Liver (tissue), 9 donors: ENCODE data around the gene HYCC2. TPM values are rescaled to one million over a fixed set of nuclear protein-coding genes. Genes with fewer than 3 reads are reported as not detected.

Experiments
- DNase-seq: peaks from one replicate; pipeline ENCODE4 v3.0.0-alpha.2; 2017; ENCODE audit warnings: low spot score
- H3K27ac ChIP-seq, 2 donors: one replicate each; pipeline ENCODE4 v1.7.0; 2013; ENCODE audit warnings: inconsistent platforms in 2 of 2, low read length in 2 of 2, control low read depth in 1 of 2, low read depth in 1 of 2, mild to moderate bottlenecking in 1 of 2
- H3K27me3 ChIP-seq, 4 donors: one replicate each; pipeline versions ENCODE4 v1.6.1 to v1.7.0; 2013; ENCODE audit warnings: low read length in 3 of 4, inconsistent platforms in 1 of 4, mild to moderate bottlenecking in 1 of 4, moderate library complexity in 1 of 4; ENCODE audit not compliant: control insufficient read depth in 4 of 4, insufficient read depth in 4 of 4
- H3K36me3 ChIP-seq, 4 donors: one replicate each; pipeline versions ENCODE4 v1.6.1 to v1.7.0; 2013; ENCODE audit warnings: low read length in 3 of 4, mild to moderate bottlenecking in 3 of 4, low read depth in 1 of 4, moderate library complexity in 1 of 4; ENCODE audit not compliant: control insufficient read depth in 4 of 4, insufficient read depth in 3 of 4
- H3K4me1 ChIP-seq, 4 donors: one replicate each; pipeline versions ENCODE4 v1.6.1 to v1.7.0; 2013; ENCODE audit warnings: low read length in 3 of 4, mild to moderate bottlenecking in 3 of 4, moderate library complexity in 1 of 4; ENCODE audit not compliant: control insufficient read depth in 4 of 4, insufficient read depth in 4 of 4
- H3K4me3 ChIP-seq, 3 donors: one replicate each; pipeline versions ENCODE4 v1.6.1 to v1.7.0; 2013; ENCODE audit warnings: low read length in 3 of 3, control low read depth in 1 of 3, low read depth in 1 of 3, mild to moderate bottlenecking in 1 of 3
- H3K9ac ChIP-seq, 2 donors: one replicate each; pipeline ENCODE4 v1.7.0; 2013; ENCODE audit warnings: low read length in 2 of 2, mild to moderate bottlenecking in 2 of 2, moderate library complexity in 2 of 2, control low read depth in 1 of 2, low read depth in 1 of 2
- H3K9me3 ChIP-seq, 4 donors: one replicate each; pipeline versions ENCODE4 v1.6.1 to v1.7.0; 2013; ENCODE audit warnings: low read length in 3 of 4; ENCODE audit not compliant: control insufficient read depth in 4 of 4
- EGR1 ChIP-seq, 2 donors: IDR thresholded peaks; 2 replicates each; pipeline ENCODE4 v1.6.1; 2016 to 2018; ENCODE audit warnings: antibody characterized with exemption in 2 of 2, low read depth in 2 of 2
- FOXA1 ChIP-seq: IDR thresholded peaks from 2 replicates; pipeline ENCODE4 v1.6.1; 2016; ENCODE audit warnings: antibody characterized with exemption
- FOXA2 ChIP-seq: IDR thresholded peaks from 2 replicates; pipeline ENCODE4 v1.6.1; 2016; ENCODE audit warnings: antibody characterized with exemption
- GABPA ChIP-seq, 2 donors: IDR thresholded peaks in 1 of 2; conservative IDR thresholded peaks in 1 of 2; 2 replicates each; pipeline ENCODE4 v1.6.1; 2016; ENCODE audit warnings: antibody characterized with exemption in 2 of 2, mild to moderate bottlenecking in 1 of 2, moderate library complexity in 1 of 2
- HNF4A ChIP-seq, 2 donors: conservative IDR thresholded peaks; 2 replicates each; pipeline ENCODE4 v1.6.1; 2016; ENCODE audit warnings: antibody characterized with exemption in 2 of 2, mild to moderate bottlenecking in 2 of 2
- HNF4G ChIP-seq: IDR thresholded peaks from 2 replicates; pipeline ENCODE4 v1.6.1; 2016; ENCODE audit warnings: antibody characterized with exemption
- NR2F2 ChIP-seq: IDR thresholded peaks from 2 replicates; pipeline ENCODE4 v1.6.1; 2016; ENCODE audit warnings: antibody characterized with exemption
- RAD21 ChIP-seq, 2 donors: IDR thresholded peaks; 2 replicates each; pipeline ENCODE4 v1.6.1; 2016; ENCODE audit warnings: antibody characterized with exemption in 2 of 2, mild to moderate bottlenecking in 2 of 2
- RXRA ChIP-seq, 2 donors: IDR thresholded peaks; 2 replicates each; pipeline ENCODE4 v1.6.1; 2017 to 2018; ENCODE audit warnings: antibody characterized with exemption in 2 of 2, mild to moderate bottlenecking in 1 of 2
- SP1 ChIP-seq: IDR thresholded peaks from 2 replicates; pipeline ENCODE4 v1.6.1; 2018; ENCODE audit warnings: antibody characterized with exemption, mild to moderate bottlenecking
- TAF1 ChIP-seq: conservative IDR thresholded peaks from 2 replicates; pipeline ENCODE4 v1.6.1; 2016; ENCODE audit warnings: antibody characterized with exemption, mild to moderate bottlenecking
- YY1 ChIP-seq: IDR thresholded peaks from 2 replicates; pipeline ENCODE4 v1.6.1; 2016; ENCODE audit warnings: antibody characterized with exemption, mild to moderate bottlenecking
- WGBS: extraction: QIAGEN DNeasy Blood & Tissue Kit; methylation state at CpG from one replicate; pipeline ENCODE4 v1.1.7; 2013; 5-methylcytosine and 5-hydroxymethylcytosine counted together
- polyA plus RNA-seq, 2 donors: library from polyadenylated mRNA; stranded (reverse) in 1 of 2; unstranded in 1 of 2; fragments of 200-250 nt in 1 of 2; fragments of >200 nt in 1 of 2; fragmentation: Nextera tagmentation in 1 of 2; extraction: Ambion mirVana in 1 of 2; gene quantifications; one replicate each; pipeline versions ENCODE4 v1.2.1 to v1.2.3, GENCODE V29; 2013 to 2015
- total RNA-seq, 2 donors: library from RNA; depleted of rRNA; stranded (reverse); fragments of >200 nt; gene quantifications; one replicate each; pipeline ENCODE4 v1.2.3, GENCODE V29; 2014
- TF ChIP-seq, protein P1 (sequence below): IDR thresholded peaks from 2 replicates; pipeline ENCODE4 v1.6.1; 2016; ENCODE audit warnings: antibody characterized with exemption, mild to moderate bottlenecking
- TF ChIP-seq, protein P2 (sequence below): fragments of 150-350 bp; IDR thresholded peaks from 2 replicates; pipeline ENCODE4 v1.5.1; 2017; ENCODE audit warnings: improper control_type of control experiment, low read depth, low read length; ENCODE audit not compliant: missing input control
- TF ChIP-seq, protein P3 (sequence below): IDR thresholded peaks from 2 replicates; pipeline ENCODE4 v1.6.1; 2016; ENCODE audit warnings: antibody characterized with exemption
- TF ChIP-seq, protein P4 (sequence below): IDR thresholded peaks from 2 replicates; pipeline ENCODE4 v1.6.1; 2016; ENCODE audit warnings: antibody characterized with exemption
- TF ChIP-seq, protein P5 (sequence below): IDR thresholded peaks from 2 replicates; pipeline ENCODE4 v1.6.1; 2016; ENCODE audit warnings: antibody characterized with exemption
- donor health status: healthy.
- donor health status: healthy.
- donor health status: healthy.
- donor health status: healthy.
- donor health status: healthy.

Gene HYCC2
- total and polyA plus RNA-seq, 4 donors: 1.5 to 15.4 (median 5.8) TPM

DNA sequence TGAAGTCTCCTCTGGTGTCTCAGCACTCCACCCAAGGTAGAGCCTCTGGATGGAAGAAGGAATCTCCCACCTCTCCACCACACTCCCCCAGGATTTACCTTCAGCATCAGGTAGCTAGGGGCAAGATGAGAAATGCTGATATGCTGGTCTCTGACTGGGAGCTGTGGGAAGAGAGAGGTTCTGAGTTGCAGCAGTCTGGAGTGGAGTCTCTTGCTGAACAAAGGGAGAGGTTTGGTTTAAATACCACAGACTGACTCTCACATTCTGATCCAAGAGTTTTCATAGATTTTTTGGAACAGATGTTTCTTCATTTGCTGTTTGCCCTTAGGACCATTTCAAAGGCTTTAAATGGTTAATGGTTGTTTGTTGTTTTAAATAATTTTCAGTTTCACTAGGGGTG is 43.4 kb upstream of the HYCC2 start:
- Histone ChIP-seq H3K4me1 (peaks cover 2 to 24% (median 12%) of the 10 kb centered on the region in 4 donors), H3K27me3 (no peaks in the 10 kb centered on the region), H3K4me3 (peak overlapping the region; percentile 27 to 96 (median 35)), H3K27ac (peak overlapping the region; percentile 98 to 99), H3K9me3 (no peaks in the 10 kb centered on the region), H3K36me3 (no peaks in the 10 kb centered on the region), H3K9ac (no peak overlapping the region)
- TF ChIP-seq HNF4G (no peak), GABPA (IDR thresholded peaks at IDR 0.05 in 1 of 2, conservative IDR thresholded peaks at IDR 0.05 in 1 of 2) (no peak), TAF1 (no peak), FOXA2 (no peak), EGR1 (IDR thresholded peaks at IDR 0.05; ENCODE audit: low read depth in 2 of 2) (no peak), FOXA1 (no peak), RAD21 (IDR thresholded peaks at IDR 0.05) (no peak), YY1 (no peak), RXRA (IDR thresholded peaks at IDR 0.05) (no peak)
- TF ChIP-seq, protein P1, sequence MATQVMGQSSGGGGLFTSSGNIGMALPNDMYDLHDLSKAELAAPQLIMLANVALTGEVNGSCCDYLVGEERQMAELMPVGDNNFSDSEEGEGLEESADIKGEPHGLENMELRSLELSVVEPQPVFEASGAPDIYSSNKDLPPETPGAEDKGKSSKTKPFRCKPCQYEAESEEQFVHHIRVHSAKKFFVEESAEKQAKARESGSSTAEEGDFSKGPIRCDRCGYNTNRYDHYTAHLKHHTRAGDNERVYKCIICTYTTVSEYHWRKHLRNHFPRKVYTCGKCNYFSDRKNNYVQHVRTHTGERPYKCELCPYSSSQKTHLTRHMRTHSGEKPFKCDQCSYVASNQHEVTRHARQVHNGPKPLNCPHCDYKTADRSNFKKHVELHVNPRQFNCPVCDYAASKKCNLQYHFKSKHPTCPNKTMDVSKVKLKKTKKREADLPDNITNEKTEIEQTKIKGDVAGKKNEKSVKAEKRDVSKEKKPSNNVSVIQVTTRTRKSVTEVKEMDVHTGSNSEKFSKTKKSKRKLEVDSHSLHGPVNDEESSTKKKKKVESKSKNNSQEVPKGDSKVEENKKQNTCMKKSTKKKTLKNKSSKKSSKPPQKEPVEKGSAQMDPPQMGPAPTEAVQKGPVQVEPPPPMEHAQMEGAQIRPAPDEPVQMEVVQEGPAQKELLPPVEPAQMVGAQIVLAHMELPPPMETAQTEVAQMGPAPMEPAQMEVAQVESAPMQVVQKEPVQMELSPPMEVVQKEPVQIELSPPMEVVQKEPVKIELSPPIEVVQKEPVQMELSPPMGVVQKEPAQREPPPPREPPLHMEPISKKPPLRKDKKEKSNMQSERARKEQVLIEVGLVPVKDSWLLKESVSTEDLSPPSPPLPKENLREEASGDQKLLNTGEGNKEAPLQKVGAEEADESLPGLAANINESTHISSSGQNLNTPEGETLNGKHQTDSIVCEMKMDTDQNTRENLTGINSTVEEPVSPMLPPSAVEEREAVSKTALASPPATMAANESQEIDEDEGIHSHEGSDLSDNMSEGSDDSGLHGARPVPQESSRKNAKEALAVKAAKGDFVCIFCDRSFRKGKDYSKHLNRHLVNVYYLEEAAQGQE: no peak
- TF ChIP-seq, protein P2, sequence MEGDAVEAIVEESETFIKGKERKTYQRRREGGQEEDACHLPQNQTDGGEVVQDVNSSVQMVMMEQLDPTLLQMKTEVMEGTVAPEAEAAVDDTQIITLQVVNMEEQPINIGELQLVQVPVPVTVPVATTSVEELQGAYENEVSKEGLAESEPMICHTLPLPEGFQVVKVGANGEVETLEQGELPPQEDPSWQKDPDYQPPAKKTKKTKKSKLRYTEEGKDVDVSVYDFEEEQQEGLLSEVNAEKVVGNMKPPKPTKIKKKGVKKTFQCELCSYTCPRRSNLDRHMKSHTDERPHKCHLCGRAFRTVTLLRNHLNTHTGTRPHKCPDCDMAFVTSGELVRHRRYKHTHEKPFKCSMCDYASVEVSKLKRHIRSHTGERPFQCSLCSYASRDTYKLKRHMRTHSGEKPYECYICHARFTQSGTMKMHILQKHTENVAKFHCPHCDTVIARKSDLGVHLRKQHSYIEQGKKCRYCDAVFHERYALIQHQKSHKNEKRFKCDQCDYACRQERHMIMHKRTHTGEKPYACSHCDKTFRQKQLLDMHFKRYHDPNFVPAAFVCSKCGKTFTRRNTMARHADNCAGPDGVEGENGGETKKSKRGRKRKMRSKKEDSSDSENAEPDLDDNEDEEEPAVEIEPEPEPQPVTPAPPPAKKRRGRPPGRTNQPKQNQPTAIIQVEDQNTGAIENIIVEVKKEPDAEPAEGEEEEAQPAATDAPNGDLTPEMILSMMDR: no peak
- TF ChIP-seq, protein P3, sequence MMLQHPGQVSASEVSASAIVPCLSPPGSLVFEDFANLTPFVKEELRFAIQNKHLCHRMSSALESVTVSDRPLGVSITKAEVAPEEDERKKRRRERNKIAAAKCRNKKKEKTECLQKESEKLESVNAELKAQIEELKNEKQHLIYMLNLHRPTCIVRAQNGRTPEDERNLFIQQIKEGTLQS: no peak
- TF ChIP-seq, protein P4, sequence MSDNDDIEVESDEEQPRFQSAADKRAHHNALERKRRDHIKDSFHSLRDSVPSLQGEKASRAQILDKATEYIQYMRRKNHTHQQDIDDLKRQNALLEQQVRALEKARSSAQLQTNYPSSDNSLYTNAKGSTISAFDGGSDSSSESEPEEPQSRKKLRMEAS: no peak
- TF ChIP-seq, protein P5, sequence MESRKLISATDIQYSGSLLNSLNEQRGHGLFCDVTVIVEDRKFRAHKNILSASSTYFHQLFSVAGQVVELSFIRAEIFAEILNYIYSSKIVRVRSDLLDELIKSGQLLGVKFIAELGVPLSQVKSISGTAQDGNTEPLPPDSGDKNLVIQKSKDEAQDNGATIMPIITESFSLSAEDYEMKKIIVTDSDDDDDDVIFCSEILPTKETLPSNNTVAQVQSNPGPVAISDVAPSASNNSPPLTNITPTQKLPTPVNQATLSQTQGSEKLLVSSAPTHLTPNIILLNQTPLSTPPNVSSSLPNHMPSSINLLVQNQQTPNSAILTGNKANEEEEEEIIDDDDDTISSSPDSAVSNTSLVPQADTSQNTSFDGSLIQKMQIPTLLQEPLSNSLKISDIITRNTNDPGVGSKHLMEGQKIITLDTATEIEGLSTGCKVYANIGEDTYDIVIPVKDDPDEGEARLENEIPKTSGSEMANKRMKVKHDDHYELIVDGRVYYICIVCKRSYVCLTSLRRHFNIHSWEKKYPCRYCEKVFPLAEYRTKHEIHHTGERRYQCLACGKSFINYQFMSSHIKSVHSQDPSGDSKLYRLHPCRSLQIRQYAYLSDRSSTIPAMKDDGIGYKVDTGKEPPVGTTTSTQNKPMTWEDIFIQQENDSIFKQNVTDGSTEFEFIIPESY: no peak
- DNase-seq: no peak

DNA sequence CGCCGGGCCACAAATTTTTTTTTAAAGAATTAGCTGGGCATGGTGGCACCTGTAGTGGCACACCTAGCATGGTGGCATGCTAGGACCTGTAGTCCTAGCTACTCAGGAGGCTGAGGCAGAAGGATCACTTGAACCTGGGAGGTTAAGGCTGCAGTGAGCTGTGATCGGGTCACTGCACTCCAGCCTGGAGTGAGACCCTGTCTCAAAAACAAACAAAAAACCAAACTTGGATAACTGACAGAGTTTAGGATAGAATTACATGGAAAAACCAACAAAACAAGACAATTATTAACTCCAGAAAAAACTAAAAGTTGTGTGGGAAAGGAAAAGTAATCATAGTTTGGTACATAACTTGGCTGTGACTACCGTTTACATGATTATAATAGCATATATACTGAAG is 42.9 kb upstream of the HYCC2 start:
- H3K27ac ChIP-seq: peak overlapping the region in 1 of 2 donors; percentile 99
- no peak overlapping the region for H3K9ac ChIP-seq
- no peaks in the 10 kb centered on the region for H3K9me3 ChIP-seq
- 64% methylated on average over 4 of the region's 4 CpGs for WGBS
- H3K4me1 ChIP-seq: peaks cover 0 to 20% (median 11%) of the 10 kb centered on the region in 4 donors
- TF ChIP-seq RAD21 (IDR thresholded peaks at IDR 0.05): peak in 1 of 2 donors; percentile 22
- peak; percentile 27 to 32 for TF ChIP-seq EGR1 (IDR thresholded peaks at IDR 0.05; ENCODE audit: low read depth in 2 of 2)
- TF ChIP-seq RXRA (IDR thresholded peaks at IDR 0.05): peak; percentile 59 to 74
- TF ChIP-seq FOXA2: peak; percentile 16
- TF ChIP-seq NR2F2: no peak
- no peak for TF ChIP-seq TAF1
- TF ChIP-seq, protein P2: no peak
- peak; percentile 12 to 45 for TF ChIP-seq HNF4A (conservative IDR thresholded peaks at IDR 0.05)
- peak; percentile 58 for TF ChIP-seq SP1
- TF ChIP-seq, protein P1: no peak
- H3K36me3 ChIP-seq: no peaks in the 10 kb centered on the region
- no peak for DNase-seq
- H3K4me3 ChIP-seq: peak overlapping the region in 2 of 3 donors; percentile 35 to 96
- no peaks in the 10 kb centered on the region for H3K27me3 ChIP-seq
